Measurements from ENCODE around the gene GTF2A2.

GRCh38 chr15:59594493-59594942, 62.8 kb downstream of the GTF2A2 start:
- TF ChIP-seq CTCF (conservative IDR thresholded peaks at IDR 0.05; ENCODE audit: low read depth, low read length) (no peak), EZH2 (IDR thresholded peaks at IDR 0.05; ENCODE audit: borderline replicate concordance, low read depth, low read length, poor library complexity, severe bottlenecking) (no peak)
